NB4 (cell line): Measurements from ENCODE around the gene NFIA.

ENCODE experiments used
- CTCF ChIP-seq: IDR thresholded peaks from one replicate; pipeline ENCODE4 v1.5.1; 2012; ENCODE audit warnings: low read depth, low read length
- POLR2A ChIP-seq: IDR thresholded peaks from 2 replicates; pipeline ENCODE4 v1.6.1; 2011; ENCODE audit warnings: mild to moderate bottlenecking; ENCODE audit not compliant: insufficient read length; ENCODE audit errors: extremely low read depth

- TF ChIP-seq CTCF (no peak), POLR2A (no peak)
These were observed 275.2 kb downstream of the NFIA start for GRCh38 chr1:61357539-61357938.
